Activated gamma-delta T cell treated with Interleukin-2 at 50 U/mL for 16 hours (primary cell): Measurements from ENCODE around the gene HSP90AB1.

Source experiments
- DNase-seq: peaks from one replicate; pipeline ENCODE4 v3.0.0-alpha.2; 2020

Gene HSP90AB1

GRCh38 chr6:44246663-44247337, at the start of gene HSP90AB1:
TSS of gene HSP90AB1 (plus strand) at chr6:44247101. CDS start at chr6:44248630, 1,529 bp downstream.
- DNase-seq, result peak; percentile 92

DNA sequence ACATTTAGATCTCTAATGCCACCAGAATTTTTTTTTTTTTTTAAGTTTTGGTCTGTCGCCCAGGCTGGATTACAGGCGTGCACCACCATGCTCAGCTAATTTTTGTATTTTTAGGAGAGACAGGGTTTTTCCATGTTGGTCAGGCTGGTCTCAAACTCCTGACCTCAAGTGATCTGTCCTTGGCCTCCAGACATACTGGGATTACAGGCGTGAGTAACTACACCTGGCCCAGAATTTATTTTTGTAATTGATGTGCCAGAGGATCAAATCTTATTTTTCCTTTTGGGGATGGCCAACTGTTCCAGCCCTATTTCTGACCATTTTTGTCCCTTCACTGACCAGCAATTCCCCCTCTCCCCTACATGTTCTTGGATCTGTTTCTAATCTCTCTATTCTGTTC, 48.2 kb upstream of the HSP90AB1 start:
- DNase-seq, result no peak

- DNase-seq, result no peak
These were observed 47.0 kb upstream of the HSP90AB1 start for GRCh38 chr6:44199883-44200282.

- no peak for DNase-seq
These were observed 45.7 kb upstream of the HSP90AB1 start for GRCh38 chr6:44201200-44201599.

DNA sequence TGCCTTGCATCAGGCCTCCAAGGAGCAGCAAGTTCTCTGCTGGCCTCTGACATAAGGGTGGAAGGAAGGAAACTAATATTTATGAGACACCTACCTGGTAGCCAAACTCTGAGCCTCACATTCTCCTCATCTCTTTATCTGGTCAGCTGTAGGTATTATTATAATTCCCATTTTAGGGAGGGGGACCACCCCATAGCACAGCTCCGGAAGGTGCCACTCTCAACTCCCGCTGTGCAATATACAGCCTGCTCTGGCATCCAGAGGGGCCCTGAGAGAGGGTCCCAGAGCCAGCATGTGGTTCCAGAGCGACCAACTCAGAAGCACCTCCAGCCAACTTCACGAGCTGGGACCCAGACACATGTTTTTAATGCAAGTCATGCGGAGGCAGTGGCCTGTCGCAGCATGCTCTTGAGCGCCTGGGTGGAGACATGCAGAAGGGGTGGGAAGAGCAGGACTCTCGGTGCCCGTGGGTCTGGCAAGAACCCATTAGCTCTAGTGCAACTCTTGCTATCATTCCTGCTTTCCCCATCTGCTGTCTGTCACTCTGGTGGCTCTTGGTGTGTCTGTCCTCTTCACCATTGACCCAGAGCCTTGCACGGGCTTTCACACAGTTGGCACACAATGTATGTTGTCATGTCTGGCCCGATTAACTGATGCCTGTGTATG, 45.1 kb upstream of the HSP90AB1 start:
- no peak for DNase-seq

DNA sequence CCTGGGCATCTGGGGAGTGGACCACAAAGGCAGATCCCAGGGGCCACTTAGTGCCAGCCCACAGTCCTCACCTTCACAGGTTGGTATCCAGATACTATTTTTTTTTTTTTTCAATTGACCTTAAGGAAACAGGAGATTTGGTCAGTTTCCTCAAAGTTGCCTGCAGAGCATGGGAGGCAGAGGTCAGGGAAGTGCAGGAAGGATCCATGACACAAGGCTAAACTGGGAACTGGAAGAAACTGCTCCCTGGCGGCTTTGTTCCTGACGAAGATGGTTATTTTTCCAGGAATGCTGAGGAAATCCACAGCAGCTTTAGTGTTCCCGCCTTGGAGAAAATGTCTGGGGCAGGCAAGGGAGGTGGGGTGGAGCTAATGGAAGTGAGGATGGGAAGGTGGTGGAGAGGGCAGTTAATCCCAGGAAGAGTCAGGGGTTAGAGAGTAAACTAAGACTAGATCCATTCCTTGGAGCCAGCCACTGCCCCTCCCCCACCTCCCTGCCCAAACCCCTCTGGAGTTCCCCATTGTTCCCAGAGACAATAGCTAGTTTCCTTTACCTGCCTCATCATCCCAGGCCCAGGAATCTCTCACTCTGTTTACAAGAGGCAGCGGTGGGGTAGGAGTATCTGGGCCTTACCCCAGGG, 44.4 kb upstream of the HSP90AB1 start:
- DNase-seq, result no peak

GRCh38 chr6:44202972-44203750, 43.7 kb upstream of the HSP90AB1 start:
- no peak for DNase-seq

DNA sequence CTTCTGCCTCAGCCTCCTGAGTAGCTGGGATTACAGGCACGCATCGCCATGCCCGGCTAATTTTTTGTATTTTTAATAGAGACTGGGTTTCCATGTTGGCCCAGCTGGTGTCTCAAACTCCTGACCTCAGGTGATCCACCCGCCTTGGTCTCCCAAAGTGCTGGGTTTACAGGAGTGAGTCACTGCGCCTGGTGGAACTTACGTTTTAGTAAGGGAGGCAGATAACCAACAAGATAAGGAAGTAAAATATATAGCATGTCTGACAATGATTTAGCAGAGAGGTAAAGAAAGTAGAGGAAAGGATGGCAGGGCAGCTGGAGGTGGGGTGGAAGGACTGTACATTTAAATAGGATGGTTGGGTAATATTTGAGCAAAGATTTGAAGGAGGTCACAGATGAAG, 42.9 kb upstream of the HSP90AB1 start:
- DNase-seq, result no peak

GRCh38 chr6:44207966-44208365, 38.9 kb upstream of the HSP90AB1 start:
- no peak for DNase-seq

GRCh38 chr6:44211284-44211683, 35.6 kb upstream of the HSP90AB1 start:
- DNase-seq, result no peak

- DNase-seq, result no peak
These were observed 32.6 kb upstream of the HSP90AB1 start for GRCh38 chr6:44214307-44214706.

GRCh38 chr6:44216677-44217331, 30.1 kb upstream of the HSP90AB1 start, which contains the start of gene MYMX:
TSS of gene MYMX (plus strand) at chr6:44216926. CDS start at chr6:44217472, 546 bp downstream.
- no peak for DNase-seq

DNA sequence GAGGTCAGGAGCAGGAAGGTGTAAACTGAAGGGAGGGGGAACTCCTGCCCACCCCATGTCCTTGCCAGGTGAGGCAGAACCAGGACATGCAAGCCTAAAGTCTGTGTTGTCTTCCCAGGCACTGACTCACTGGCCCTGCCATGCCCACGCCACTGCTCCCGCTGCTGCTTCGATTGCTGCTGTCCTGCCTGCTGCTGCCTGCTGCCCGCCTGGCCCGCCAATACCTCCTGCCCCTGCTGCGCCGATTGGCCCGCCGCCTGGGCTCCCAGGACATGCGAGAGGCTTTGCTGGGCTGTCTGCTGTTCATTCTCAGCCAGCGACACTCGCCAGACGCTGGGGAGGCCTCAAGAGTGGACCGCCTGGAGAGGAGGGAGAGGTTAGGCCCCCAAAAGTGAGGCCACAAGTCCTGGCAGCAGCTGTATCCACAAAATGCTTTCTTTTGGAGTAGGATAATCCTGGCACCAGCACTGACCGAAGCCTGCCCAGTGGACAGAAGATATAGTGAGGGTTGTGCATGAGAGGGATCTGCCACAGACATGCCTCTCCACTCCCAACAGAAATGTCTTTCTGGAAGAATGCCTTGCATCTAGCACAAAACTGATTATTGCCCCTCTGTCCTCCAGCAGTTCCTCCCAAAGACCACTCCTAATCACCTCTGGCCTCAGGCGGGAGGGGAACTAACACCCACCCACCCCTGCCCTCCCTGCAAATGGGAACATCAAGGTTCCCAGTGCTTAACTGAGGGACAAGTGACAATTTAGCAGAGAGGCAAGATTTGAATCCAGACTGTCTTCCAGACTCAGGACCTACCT, 29.4 kb upstream of the HSP90AB1 start:
- DNase-seq, result no peak

GRCh38 chr6:44219053-44219814, 27.7 kb upstream of the HSP90AB1 start:
- no peak for DNase-seq

GRCh38 chr6:44219815-44220784, 26.8 kb upstream of the HSP90AB1 start:
- no peak for DNase-seq

DNA sequence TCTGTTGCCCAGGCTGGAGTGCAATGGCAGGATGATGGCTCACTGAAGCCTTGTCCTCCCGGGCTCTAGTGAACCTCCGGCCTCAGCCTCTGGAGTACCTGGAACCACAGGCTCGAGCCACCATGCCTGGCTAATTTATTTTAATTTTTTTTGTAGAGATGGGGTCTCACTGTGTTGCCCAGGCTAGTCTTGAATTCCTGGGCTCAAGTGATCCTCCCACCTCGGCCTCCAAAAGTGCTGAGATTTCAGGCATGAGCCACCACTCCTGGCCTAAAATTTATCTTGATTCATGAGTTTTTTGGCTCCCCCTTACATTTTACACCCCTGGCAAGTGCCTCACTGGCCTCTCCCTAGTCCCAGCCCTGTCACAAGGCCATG, 26.0 kb upstream of the HSP90AB1 start:
- DNase-seq, result no peak

DNA sequence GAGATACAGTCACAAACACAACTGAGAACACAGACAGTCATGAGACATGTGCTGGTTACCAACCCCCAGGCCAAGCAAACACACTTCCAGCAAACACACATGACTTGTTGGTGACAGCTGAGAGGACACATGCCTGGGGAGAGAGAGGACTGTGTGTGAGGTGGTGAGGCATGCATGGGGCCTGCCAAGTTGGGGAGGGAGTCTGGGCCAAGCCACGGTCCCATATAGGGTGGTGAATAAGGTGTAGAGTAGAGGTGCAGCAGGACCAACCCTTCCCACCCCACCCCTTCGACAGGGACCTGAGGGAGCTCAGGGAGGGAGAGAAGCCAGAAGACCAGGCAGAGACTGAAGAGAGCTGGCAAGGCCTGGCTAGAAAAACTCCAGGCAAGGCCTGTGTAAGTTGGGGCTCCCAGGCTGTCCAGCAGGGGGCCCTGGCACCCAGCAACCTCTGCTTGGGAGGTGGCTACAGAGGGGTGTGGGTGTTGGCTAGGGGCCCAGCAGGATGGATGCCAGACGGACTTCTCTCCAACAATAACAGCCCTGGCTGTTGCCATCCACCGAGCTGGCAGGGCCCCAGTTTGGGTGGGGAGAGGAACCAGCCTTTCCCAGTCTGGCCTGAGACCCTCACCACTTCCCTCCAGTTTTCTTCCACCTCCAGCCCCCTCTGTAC, 25.5 kb upstream of the HSP90AB1 start:
- DNase-seq, result peak; percentile 66

GRCh38 chr6:44221961-44222335, 25.0 kb upstream of the HSP90AB1 start:
- no peak for DNase-seq
